ENCODE measurements around the gene MRPL1. TPM values are rescaled to one million over a fixed set of nuclear protein-coding genes. Genes with fewer than 3 reads are reported as not detected.
A peak's percentile ranks its signal among the peaks of the same experiment; 100 is the strongest.

The MRPL1 gene
- total RNA-seq, 1 donor from 2014 or later, result 48.5 TPM

- no peak for DNase-seq (ENCODE audit: low spot score)
- Histone ChIP-seq H3K9me3 (ENCODE audit: low read depth) (no peaks in the 10 kb centered on the region), H3F3A (ENCODE audit: low read depth) (no peaks in the 10 kb centered on the region), H3K4me3 (no peak overlapping the region), H3K27ac (no peak overlapping the region), H4K20me1 (ENCODE audit: low read depth) (no peaks in the 10 kb centered on the region), H3K36me3 (no peaks in the 10 kb centered on the region), H3K27me3 (no peaks in the 10 kb centered on the region), H3K9ac (no peak overlapping the region), H2AFZ (replicated peaks) (no peak overlapping the region), H3K79me2 (ENCODE audit: low read depth) (no peaks in the 10 kb centered on the region), H3K4me2 (no peak overlapping the region), H3K4me1 (no peaks in the 10 kb centered on the region)
- no peak for TF ChIP-seq EZH2phosphoT487 (IDR thresholded peaks at IDR 0.05)
- TF ChIP-seq EZH2 (IDR thresholded peaks at IDR 0.05), result no peak
- TF ChIP-seq CTCF (IDR thresholded peaks at IDR 0.05), result no peak
- Mint-ChIP-seq H3K9me3 (no peaks in the 10 kb centered on the region), H3K27me3 (ENCODE audit: insufficient read depth, low read depth) (no peaks in the 10 kb centered on the region), H3K4me3 (no peak overlapping the region), H3K36me3 (no peaks in the 10 kb centered on the region), H3K27ac (no peak overlapping the region), H3K4me1 (no peaks in the 10 kb centered on the region)
These were observed 13.2 kb upstream of the MRPL1 start for GRCh38 chr4:77849278-77849965.

- Histone ChIP-seq H2AFZ (replicated peaks) (peak overlapping the region; percentile 34), H3K27me3 (no peaks in the 10 kb centered on the region), H4K20me1 (ENCODE audit: low read depth) (no peaks in the 10 kb centered on the region), H3F3A (ENCODE audit: low read depth) (no peaks in the 10 kb centered on the region), H3K27ac (no peak overlapping the region), H3K79me2 (ENCODE audit: low read depth) (no peaks in the 10 kb centered on the region), H3K4me2 (no peak overlapping the region), H3K4me1 (no peaks in the 10 kb centered on the region), H3K9ac (no peak overlapping the region), H3K9me3 (ENCODE audit: low read depth) (no peaks in the 10 kb centered on the region), H3K4me3 (no peak overlapping the region), H3K36me3 (no peaks in the 10 kb centered on the region)
- H3K36me3 Mint-ChIP-seq, result no peaks in the 10 kb centered on the region
- no peak overlapping the region for H3K4me3 Mint-ChIP-seq
- no peaks in the 10 kb centered on the region for H3K27me3 Mint-ChIP-seq (ENCODE audit: insufficient read depth, low read depth)
- no peak overlapping the region for H3K27ac Mint-ChIP-seq
- H3K4me1 Mint-ChIP-seq, result no peaks in the 10 kb centered on the region
- no peak for DNase-seq (ENCODE audit: low spot score)
- no peaks in the 10 kb centered on the region for H3K9me3 Mint-ChIP-seq
- TF ChIP-seq EZH2 (IDR thresholded peaks at IDR 0.05) (no peak), CTCF (IDR thresholded peaks at IDR 0.05) (no peak), EZH2phosphoT487 (IDR thresholded peaks at IDR 0.05) (no peak)
These were observed 9.6 kb upstream of the MRPL1 start for GRCh38 chr4:77852892-77853495.

GRCh38 chr4:77854431-77855111, 8.1 kb upstream of the MRPL1 start:
- no peaks in the 10 kb centered on the region for H3K27me3 Mint-ChIP-seq (ENCODE audit: insufficient read depth, low read depth)
- H3K79me2 ChIP-seq (ENCODE audit: low read depth), result no peaks in the 10 kb centered on the region
- H3K27ac ChIP-seq, result no peak overlapping the region
- no peaks in the 10 kb centered on the region for H3K4me1 Mint-ChIP-seq
- H3K4me2 ChIP-seq, result no peak overlapping the region
- no peaks in the 10 kb centered on the region for H4K20me1 ChIP-seq (ENCODE audit: low read depth)
- TF ChIP-seq CTCF (IDR thresholded peaks at IDR 0.05) (no peak), EZH2 (IDR thresholded peaks at IDR 0.05) (no peak), EZH2phosphoT487 (IDR thresholded peaks at IDR 0.05) (no peak)
- no peak overlapping the region for H3K4me3 Mint-ChIP-seq
- H3K9me3 ChIP-seq (ENCODE audit: low read depth), result no peaks in the 10 kb centered on the region
- no peaks in the 10 kb centered on the region for H3K9me3 Mint-ChIP-seq
- H3K9ac ChIP-seq, result no peak overlapping the region
- no peaks in the 10 kb centered on the region for H3K36me3 ChIP-seq
- H3K27ac Mint-ChIP-seq, result no peak overlapping the region
- H2AFZ ChIP-seq (replicated peaks), result no peak overlapping the region
- no peak for DNase-seq (ENCODE audit: low spot score)
- no peaks in the 10 kb centered on the region for H3K27me3 ChIP-seq
- H3F3A ChIP-seq (ENCODE audit: low read depth), result no peaks in the 10 kb centered on the region
- no peaks in the 10 kb centered on the region for H3K4me1 ChIP-seq
- no peaks in the 10 kb centered on the region for H3K36me3 Mint-ChIP-seq
- no peak overlapping the region for H3K4me3 ChIP-seq

All from neural progenitor cell (in vitro differentiated cells).